Uterus (tissue), 4 donors: Measurements from ENCODE around the gene HASPIN. TPM values are rescaled to one million over a fixed set of nuclear protein-coding genes. Genes with fewer than 3 reads are reported as not detected.

Source experiments
- DNase-seq, 2 donors: peaks; one replicate each; pipeline ENCODE4 v3.0.0-alpha.2; 2019 to 2020
- H3K27ac ChIP-seq, 2 donors: fragments of 200-600 bp; sonication (generic); 1 replicate in 1 of 2; 2 replicates in 1 of 2; pipeline ENCODE4 v1.5.1; 2016 to 2018
- H3K27me3 ChIP-seq, 2 donors: fragments of 200-600 bp; sonication (generic); one replicate each; pipeline ENCODE4 v1.5.1; 2018 to 2019; ENCODE audit warnings: control low read depth in 1 of 2
- H3K36me3 ChIP-seq, 2 donors: fragments of 200-600 bp; sonication (generic); one replicate each; pipeline ENCODE4 v1.5.1; 2019; ENCODE audit warnings: control low read depth in 1 of 2
- H3K4me1 ChIP-seq, 2 donors: fragments of 200-600 bp; sonication (generic); one replicate each; pipeline ENCODE4 v1.5.1; 2018 to 2019; ENCODE audit warnings: control low read depth in 1 of 2
- H3K4me3 ChIP-seq, 2 donors: fragments of 200-600 bp; sonication (generic); 1 replicate in 1 of 2; 2 replicates in 1 of 2; pipeline ENCODE4 v1.5.1; 2018 to 2019; ENCODE audit warnings: mild to moderate bottlenecking in 1 of 2
- H3K9me3 ChIP-seq, 2 donors: fragments of 200-600 bp; sonication (generic); one replicate each; pipeline ENCODE4 v1.5.1; 2019; ENCODE audit warnings: control low read depth in 1 of 2
- CTCF ChIP-seq, 4 experiments: fragments of 200-600 bp in 2 of 4; fragments of 450-650 bp in 2 of 4; sonication (generic) in 2 of 4; IDR thresholded peaks; one replicate each; pipeline ENCODE4 v1.5.1; 2016 to 2019; ENCODE audit warnings: antibody characterized with exemption in 4 of 4, mild to moderate bottlenecking in 2 of 4, moderate library complexity in 1 of 4
- POLR2A ChIP-seq, 2 donors: fragments of 450-650 bp; IDR thresholded peaks; one replicate each; pipeline ENCODE4 v1.6.1; 2016; ENCODE audit warnings: antibody characterized with exemption in 2 of 2, mild to moderate bottlenecking in 1 of 2, moderate library complexity in 1 of 2
- intact Hi-C: fragments of 100-400 bp; cut with DNase I; formaldehyde crosslinking; loops from one replicate; pipeline ENCODE4 v1.15.1; 2023; ENCODE audit warnings: low total_unique reads
- total RNA-seq, 4 donors: library from RNA; depleted of rRNA in 3 of 4; stranded (reverse); fragments of >200 nt in 3 of 4; gene quantifications; one replicate each; pipeline versions ENCODE4 v1.1.0 to v1.2.4, GENCODE V29; 2014 to 2023
- donor health status: DM: yes; HTN: yes; CAD: no.

The HASPIN gene
- total RNA-seq, 4 donors from 2014 or later = 2.0 TPM; not detected in 3

- Histone ChIP-seq H3K36me3 (no peaks in the 10 kb centered on the region), H3K27me3 (peaks cover 0 to under 1% of the 10 kb centered on the region in 2 donors), H3K27ac (no peak overlapping the region), H3K9me3 (no peaks in the 10 kb centered on the region), H3K4me3 (no peak overlapping the region), H3K4me1 (no peaks in the 10 kb centered on the region)
- intact Hi-C loops = no loop called here
- no peak for DNase-seq
- no peak for TF ChIP-seq CTCF (IDR thresholded peaks at IDR 0.05)
- TF ChIP-seq POLR2A (IDR thresholded peaks at IDR 0.05) = no peak
Measured at GRCh38 chr17:3759597-3760216, 36.0 kb downstream of the HASPIN start.

- Histone ChIP-seq H3K27ac (no peak overlapping the region), H3K36me3 (no peaks in the 10 kb centered on the region), H3K27me3 (no peaks in the 10 kb centered on the region), H3K4me3 (no peak overlapping the region), H3K9me3 (no peaks in the 10 kb centered on the region), H3K4me1 (no peaks in the 10 kb centered on the region)
- intact Hi-C loops = no loop called here
- no peak for DNase-seq
- TF ChIP-seq CTCF (IDR thresholded peaks at IDR 0.05) (no peak), POLR2A (IDR thresholded peaks at IDR 0.05) (no peak)
Measured at GRCh38 chr17:3761036-3761917, 37.6 kb downstream of the HASPIN start.

- Histone ChIP-seq H3K4me3 (no peak overlapping the region), H3K36me3 (no peaks in the 10 kb centered on the region), H3K9me3 (no peaks in the 10 kb centered on the region), H3K27ac (no peak overlapping the region), H3K4me1 (no peaks in the 10 kb centered on the region), H3K27me3 (no peaks in the 10 kb centered on the region)
- no peak for DNase-seq
- intact Hi-C loops = no loop called here
- TF ChIP-seq POLR2A (IDR thresholded peaks at IDR 0.05) = no peak
- no peak for TF ChIP-seq CTCF (IDR thresholded peaks at IDR 0.05)
Measured at GRCh38 chr17:3761918-3762380, 38.2 kb downstream of the HASPIN start.

- intact Hi-C loops = no loop called here
- H3K4me1 ChIP-seq = no peaks in the 10 kb centered on the region
- no peak for DNase-seq
Measured at GRCh38 chr17:3762922-3763776, 39.4 kb downstream of the HASPIN start.

More at GRCh38 chr17:3762922-3763776, 39.4 kb downstream of the HASPIN start:
- Histone ChIP-seq H3K9me3 (no peaks in the 10 kb centered on the region), H3K27me3 (no peaks in the 10 kb centered on the region), H3K36me3 (no peaks in the 10 kb centered on the region), H3K4me3 (no peak overlapping the region), H3K27ac (no peak overlapping the region)
- TF ChIP-seq POLR2A (IDR thresholded peaks at IDR 0.05) (no peak), CTCF (IDR thresholded peaks at IDR 0.05) (no peak)
